Activated gamma-delta T cell treated with Interleukin-2 at 50 U/mL for 16 hours (primary cell): ENCODE measurements around the gene MIPOL1.
"Not testable (repeated sequence)": the region's sequence is repeated elsewhere in the genome, so short reads cannot be mapped to it uniquely, and the experiment has no call there.

Experiments
- DNase-seq: peaks from one replicate; pipeline ENCODE4 v3.0.0-alpha.2; 2020

MIPOL1 gene

DNA sequence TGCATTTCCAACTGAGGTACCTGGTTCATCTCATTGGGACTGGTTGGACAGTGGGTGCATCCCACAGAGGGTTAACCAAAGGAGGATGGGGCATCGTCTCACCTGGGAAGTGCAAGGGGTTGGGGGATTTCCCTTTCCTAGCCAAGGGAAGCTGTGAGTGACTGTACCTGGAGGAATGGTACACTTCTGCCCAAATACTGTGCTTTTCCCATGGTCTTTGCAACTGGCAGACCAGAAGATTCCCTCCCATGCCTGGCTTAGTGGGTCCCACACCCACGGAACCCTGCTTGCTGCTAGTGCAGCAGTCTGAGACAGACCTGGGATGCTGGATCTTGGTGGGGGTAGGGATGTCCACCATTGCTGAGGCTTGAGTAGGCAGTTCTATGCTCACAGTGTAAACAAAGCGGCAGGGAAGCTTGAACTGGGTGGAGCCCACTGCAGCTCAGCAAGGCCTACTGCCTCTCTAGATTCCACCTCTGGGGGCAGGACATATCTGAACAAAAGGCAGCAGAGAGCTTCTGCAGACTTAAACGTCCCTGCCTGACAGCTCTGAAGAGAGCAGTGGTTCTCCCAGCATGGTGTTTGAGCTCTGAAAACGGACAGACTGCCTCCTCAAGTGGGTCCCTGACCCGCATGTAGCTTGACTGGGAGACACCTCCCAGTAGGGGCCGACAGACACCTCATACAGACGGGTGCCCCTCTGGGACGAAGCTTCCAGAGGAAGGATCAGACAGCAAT, 9.7 kb upstream of the MIPOL1 start:
- not testable (repeated sequence) for DNase-seq

DNA sequence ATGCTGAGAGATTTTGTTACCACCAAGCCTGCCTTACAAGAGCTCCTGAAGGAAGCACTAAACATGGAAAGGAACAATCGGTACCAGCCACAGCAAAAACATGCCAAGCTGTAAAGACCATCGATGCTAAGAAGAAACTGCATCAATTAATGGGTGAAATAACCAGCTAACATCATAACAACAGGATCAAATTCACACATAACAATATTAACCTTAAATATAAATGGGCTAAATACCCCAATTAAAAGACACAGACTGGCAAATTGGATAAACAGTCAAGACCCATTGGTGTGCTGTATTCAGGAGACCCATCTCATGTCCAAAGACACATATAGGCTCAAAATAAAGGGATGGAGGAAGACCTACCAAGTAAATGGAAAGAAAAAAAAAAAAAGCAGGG, 8.0 kb upstream of the MIPOL1 start:
- not testable (repeated sequence) for DNase-seq

DNA sequence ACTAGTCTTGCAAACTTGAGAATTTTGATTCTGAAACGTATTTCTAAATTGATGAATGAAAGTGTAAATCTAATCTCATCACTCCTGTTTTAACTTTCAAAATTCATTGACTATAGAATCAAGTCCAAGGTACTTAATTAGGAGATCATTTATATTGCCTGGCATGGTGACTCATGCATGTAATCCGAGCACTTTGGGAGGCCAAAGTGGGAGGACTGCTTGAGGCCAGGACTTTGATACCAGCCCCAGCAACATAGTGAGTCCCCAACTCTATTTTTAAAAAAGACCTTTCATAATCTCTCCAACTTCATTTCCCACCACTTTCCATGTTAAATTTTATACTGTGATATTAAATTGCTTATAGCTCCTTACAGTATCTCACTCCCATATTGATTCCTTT, 3.0 kb upstream of the MIPOL1 start:
- DNase-seq, result no peak

DNA sequence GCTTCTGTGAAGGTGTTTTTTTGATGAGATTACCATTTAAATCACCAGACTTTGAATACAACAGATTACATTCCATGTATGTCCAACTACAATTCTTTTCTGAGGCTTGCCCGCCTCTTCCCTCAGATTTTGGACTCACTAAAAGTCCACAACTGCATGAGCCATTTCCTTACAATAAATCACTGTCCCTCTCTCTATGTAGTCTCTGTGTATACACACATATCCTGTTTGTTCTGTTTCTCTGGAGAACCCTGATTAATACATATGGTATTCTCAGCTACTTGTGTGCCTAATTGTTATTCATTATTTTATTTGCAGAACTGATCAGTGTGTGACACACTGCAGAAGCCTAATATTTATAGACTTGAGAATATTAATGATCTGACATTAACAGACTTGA, 2.4 kb upstream of the MIPOL1 start:
- no peak for DNase-seq

DNA sequence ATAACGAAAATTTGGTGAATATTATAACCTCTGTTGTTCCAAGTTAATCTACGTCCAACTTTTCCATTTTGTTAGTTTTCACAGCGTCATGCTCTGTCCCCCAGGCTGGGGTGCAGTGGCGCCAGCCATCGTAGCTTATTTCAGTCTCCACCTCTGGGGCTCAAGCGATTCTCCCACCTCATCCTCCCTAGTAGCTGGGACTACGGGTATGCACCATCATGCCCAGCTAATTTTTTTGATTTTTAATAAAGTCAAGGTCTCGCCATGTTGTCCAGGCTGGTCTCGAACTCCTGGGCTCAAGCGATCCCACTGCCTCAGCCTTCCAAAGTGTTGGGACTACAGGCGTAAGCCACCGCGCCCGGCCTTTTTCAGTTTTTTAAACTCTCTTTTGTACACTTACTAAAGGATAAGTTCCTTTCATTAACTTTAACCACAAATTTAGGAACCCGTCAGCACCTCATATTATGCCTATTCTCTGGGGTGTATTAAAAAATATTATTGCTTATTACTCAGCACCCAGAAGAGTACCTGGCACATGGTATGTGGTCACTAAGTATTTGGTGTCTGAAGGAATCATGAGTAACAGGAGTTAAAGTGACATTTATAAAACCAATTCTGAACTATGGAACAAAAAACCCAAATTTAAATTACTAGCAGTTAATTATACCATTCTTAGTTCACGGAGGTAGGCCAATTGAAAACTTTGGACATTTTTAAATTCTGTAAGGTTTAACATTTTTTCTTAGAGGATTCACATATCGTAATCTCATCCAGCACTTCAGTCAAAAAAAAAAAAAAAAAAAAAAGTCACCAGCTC, 925 bp upstream of the MIPOL1 start:
- no peak for DNase-seq

DNA sequence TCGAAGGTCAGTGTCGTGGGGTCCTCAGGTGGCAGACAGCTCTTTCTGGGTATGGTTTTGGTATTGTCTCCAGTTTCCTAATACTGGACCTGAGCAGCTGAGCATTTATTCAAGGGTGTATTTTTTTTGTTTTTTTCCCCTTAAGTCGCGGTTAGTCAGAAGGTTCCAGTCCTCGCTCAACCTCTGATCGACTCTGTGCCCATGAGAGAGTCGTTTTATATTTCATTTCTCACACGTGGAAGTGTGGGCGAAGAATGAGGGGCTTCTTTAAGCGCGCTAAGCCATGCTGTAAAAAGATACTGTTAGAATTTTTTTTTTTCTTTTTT, 499 bp downstream of the MIPOL1 start:
- no peak for DNase-seq

DNA sequence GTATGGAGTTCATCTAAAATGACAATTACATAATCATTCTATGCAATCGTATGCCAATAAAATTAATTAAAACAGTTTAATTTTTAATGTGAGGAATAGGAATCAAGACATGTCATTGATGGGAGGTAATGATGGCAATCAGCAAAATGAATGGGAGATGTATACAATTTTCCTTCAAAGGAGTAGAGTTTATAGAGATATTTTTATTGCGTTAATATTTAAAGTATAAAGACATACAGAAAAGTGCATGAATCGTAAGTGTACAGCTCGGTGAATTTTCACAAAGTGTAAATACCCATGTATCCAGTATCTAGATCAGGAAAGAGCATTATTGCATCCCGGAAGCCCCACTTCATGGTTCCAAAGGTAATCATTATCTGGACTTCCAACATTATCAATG, 1.2 kb downstream of the MIPOL1 start:
- no peak for DNase-seq

DNA sequence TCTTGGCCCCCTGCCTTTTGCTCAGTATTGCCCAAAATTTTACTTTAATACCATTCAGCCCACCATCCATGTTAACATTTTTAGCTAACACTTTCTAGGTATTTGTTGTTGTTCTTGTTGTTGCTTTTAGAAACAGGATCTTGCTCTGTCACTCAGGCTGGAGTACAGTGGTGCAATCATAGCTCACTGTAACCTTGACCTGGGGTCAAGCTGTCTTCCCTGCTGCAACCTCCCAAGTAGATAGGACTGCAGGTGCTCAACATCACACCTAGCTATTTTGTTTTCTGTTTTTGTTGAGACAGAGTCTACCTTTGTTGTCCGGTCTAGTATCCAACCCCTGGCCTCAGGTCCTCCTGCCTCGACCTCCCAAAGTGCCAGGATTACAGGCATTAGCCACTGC, 4.0 kb downstream of the MIPOL1 start:
- no peak for DNase-seq

DNA sequence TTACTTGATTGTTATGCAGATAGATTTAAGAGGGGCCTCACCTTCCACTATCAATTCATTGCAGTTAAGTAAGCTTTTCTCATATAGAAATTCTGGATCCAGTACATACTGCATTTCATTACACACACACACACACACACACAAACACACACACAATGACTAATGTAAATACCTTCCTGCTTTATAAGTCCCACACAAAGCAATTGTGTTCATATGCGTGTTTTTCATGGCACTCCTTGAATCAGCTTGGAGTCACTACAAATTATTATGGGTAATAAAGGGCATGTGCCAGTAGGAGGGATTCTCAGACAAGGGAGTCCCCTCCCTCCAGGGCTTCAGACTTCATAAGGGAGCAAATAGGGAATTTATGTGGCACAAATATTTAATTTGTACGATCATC, 4.5 kb downstream of the MIPOL1 start:
- no peak for DNase-seq

DNA sequence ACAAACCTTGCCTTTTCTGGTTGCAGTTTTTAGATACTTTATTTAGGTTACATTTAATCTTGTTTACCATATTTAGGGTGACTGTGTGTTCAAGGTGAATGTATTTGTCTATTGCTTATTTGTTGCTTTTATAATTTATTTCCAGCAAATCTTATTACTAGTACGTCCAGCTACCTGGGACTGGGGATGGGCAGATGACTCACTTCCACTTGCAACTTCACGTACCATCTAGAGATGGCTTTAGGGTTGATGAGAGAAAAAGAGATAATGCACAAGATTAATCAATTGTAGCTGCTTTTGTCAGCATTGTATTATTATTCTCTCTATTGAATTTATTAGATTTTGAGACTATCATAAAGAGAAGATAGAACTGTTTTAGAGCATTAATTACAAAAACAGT, 5.1 kb downstream of the MIPOL1 start:
- DNase-seq, result no peak

DNA sequence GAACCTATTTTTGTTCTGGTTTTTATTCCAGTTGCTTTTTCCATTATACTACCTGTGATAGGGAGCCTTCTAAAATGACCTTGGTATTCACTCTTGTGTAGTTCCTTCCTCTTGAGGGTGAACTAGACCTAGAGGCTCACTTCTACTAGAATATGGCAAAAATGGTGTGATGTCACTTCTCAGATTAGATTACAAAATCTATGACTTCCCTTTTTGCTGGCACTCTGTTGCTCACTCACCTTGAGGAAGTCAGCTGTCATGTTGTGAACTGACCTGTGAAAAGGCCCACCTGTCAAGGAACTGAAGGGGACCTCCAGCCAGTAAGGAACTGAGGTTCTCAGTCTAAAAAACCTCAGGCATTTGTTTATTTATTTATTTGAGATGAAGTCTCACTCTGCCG, 5.7 kb downstream of the MIPOL1 start:
- DNase-seq, result no peak

DNA sequence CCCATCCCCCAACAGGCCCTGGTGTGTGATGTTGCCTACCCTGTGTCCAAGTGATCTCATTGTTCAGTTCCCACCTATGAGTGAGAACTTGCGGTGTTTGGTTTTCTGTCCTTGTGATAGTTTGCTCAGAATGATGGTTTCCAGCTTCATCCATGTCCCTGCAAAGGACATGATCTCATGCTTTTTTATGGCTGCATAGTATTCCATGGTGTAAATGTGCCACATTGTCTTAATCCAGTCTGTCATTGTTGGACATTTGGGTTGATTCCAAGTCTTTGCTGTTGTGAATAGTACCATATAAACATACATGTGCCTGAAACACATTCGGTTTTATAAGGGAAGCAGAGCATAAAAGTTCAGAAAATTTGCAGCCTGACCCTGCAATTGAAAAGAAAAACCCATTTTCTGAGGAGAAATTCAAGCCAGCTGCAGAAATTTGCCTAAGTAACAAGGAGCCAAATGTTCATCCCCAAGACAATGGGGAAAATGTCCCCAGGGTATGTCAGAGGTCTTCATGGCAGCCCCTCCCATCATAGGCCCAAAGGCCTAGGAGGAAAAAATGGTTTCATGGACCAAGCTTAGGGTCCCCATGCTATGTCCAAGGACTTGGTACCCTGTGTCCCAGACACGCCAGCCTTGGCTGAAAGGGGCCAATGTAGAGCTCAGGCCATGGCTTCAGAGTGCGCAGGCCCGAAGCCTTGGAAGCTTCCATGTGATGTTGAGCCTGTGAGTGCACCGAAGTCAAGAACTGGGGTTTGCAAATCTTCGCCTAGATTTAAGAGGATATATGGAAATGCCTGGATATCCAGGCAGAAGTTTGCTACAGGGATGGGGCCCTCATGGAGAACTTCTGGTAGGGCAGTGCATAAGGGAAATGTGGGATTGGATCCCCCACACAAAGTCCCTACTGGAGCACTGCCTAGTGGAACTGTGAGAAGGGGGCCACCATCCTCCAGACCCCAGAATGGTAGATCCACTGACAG, 8.2 kb downstream of the MIPOL1 start:
- DNase-seq, result not testable (repeated sequence)

DNA sequence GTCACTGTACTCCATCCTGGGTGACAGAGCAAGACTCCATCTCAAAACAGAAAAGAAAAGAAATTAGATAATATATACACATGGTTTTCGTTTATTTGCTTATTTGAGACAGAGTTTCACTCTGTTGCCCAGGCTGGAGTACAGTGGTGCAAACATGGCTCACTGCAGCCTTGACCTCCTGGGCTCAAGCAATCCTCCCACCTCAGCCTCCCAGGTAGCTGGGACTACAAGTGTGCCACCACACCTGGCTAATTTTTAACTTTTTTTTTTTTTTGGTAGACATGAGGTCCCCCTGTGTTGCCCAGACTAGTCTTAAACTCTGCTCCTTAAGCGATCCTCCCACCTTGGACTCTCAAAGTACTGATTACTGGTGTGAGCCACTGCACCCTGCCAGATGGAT, 11.9 kb downstream of the MIPOL1 start:
- not testable (repeated sequence) for DNase-seq

DNA sequence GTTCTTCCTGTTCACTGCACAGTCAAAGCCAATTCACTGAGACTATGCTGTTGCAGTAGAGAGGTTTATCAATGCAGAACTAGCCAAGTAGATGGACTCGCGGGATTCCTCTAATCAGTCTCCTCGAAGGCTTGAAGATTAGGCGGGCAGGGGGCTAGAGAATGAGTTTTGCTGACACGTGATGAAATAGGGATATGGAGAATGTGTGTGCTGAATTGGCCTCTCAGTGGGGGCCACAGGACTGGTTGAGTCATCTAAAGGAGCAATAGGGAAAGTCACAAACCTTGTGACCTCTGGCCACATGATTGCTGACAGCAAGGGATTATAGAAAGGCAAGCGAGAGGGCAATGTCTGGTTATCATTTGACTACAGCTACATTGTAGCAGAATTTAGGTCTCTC, 12.7 kb downstream of the MIPOL1 start:
- DNase-seq, result no peak

DNA sequence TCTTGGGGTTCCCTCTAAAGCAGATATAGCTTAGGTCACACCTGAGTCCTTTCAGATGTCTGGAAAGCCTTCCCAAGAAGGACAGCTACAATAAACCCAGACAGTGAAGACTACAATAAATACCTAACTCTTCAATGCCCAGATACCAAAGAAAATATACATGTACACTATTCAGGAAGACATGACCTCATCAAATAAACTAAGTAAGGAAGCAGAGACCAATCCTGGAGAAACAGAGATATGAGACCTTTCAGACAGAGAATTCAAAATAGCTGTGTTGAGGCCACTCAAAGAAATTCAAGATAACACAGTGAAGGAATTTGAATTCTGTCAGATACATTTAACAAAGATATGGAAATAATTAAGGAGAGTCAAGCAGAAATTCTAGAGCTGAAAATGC, 15.3 kb downstream of the MIPOL1 start:
- no peak for DNase-seq

DNA sequence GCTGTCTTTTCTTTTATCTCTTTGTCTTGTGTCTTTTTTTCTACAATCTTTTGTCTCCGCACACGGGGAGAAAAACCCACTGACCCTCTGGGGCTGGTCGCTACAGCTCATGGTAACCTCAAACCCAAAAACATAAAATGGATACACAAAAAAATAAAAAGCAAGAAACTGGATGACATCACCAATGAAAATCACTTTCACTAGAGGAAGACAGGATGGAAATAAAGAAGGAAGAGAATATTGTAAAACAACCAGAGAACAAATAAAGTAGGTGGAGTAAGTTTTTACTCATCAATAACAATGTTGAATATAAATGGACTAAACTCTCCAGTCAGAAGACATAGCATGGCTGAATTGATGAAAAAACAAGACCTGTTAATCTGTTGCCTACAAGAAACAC, 17.6 kb downstream of the MIPOL1 start:
- DNase-seq, result no peak

DNA sequence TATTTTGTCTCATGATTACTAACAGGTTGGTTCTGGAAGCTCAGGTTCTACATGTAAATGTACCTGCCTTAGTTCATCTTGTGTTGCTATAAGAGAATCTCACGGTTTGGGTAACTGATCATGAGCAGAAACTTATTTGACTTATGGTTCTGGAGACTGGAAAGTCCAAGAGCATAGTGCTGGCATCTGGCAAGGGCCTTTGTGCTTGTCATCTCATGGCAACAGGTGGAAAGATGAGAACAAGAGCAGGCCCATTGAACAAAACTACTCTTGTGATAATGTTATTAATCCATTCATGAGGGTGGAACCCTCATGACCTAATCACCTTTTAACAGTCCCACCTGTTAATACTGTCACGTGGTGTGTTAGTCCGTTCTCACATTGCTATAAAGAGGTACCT, 23.3 kb downstream of the MIPOL1 start:
- no peak for DNase-seq

DNA sequence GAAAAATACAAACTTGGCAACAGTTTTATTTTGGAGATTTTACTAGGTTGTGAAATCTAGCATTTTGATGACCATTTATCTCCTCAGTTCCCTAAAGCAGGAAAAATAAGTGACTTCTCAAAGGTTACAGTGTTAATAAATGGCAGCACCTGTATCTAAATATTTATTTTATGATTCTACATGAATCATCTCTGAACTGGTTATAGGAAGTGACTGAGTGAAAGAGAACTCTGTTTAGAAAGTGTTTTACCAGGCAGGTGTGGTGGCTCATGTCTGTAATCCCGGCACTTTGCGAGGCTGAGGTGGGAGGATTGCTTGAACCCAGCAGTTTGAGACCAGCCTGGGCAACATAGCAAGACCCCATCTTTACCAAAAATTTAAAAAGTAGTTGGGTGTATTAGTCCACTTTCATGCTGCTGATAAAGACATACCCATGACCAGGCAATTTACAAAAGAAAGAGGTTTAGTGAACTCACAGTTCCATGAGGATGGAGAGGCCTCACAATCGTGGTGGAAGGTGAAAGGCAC, 26.3 kb downstream of the MIPOL1 start:
- DNase-seq, result no peak

DNA sequence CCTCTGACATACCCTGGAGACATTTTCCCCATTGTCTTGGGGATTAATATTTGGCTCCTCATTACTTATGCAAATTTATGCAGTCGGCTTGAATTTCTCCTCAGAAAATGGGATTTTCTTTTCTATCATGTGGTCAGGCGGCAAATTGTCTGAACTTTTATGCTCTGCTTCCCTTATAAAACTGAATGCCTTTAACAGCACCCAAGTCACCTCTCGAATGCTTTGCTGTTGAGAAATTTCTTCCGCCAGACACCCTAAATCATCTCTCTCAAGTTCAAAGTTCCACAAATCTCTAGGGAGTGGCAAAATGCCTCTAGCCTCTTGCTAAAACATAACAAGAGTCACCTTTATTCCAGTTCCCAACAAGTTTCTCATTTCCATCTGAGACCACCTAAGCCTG, 27.9 kb downstream of the MIPOL1 start:
- DNase-seq, result not testable (repeated sequence)

DNA sequence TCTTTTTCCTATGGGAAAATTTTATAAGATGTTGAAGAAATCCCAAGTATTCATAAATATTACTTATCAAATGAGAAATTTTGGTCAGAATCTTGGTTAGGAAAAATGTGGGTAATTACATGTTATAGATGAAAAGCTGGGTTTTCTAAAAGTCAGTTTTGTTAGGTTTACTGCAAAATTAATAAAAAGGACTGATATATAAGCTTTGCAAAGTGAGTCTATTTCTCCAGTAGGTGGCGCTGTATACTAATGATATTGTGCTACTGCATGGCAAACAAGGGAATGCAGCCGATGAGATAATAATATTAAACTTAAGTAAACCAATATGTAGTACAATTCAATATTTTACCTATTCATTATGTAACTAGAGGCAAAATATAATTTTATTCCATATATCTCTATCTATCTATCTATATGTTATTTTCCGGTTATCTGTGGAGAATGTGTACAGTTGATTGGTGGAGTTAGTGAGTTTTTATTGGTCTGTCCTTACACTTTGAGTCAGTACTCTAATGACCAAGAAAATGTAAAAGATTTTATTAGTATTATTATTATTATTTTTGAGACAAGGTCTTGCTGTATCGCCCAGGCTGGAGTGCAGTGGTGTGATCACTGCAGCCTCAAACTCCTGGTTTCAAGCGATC, 32.9 kb downstream of the MIPOL1 start:
- no peak for DNase-seq

DNA sequence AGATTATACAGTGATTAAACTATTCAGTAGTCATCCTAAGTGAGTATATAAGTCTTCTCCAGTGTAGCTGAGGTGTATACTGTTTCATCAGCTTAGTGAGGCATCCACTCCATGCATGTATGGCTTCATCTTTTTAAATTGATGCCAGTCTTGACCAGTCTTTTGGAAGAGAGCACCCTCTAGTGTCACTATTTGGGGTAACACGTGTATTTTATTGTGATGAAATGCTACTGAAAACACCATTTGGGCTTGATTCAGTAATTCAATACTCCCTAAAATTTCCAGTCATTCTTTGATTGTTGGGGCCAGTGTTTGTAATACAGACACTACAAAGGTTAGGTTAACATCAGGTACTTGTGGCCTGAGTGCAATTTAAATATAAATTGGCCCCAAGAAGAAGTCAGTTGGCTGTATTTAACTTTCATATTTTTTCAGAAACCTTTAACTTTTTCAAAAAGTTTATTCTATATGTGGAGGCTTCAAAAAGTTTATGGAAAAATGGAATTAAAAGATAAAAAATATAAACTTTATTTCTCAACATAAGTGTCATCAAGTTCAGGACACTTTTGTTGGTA, 35.3 kb downstream of the MIPOL1 start:
- no peak for DNase-seq

DNA sequence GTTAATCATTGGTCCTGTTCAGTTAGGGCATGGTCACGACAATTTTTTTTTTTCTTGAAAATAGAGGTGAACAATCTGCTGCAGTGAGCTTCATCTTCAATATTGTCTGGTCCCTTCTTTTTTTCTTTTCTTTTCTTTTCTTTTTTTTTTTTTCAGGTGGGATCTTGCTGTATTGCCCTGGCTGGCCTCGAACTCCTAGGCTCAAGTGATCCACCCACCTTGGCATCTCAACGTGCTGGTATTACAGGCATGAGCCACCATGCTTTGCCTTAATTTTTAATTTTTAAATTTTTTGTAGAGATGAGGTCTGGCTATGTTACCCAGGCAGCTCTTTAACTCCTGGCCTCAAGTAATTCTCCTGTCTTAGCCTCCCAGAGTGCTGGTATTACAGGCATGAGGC, 36.5 kb downstream of the MIPOL1 start:
- DNase-seq, result no peak
